Mammary epithelial cell (primary cell): ENCODE measurements around the gene POLR2J.
"Not testable (repeated sequence)": the region's sequence is repeated elsewhere in the genome, so short reads cannot be mapped to it uniquely, and the experiment has no call there.

Experiments
- EZH2 ChIP-seq: IDR thresholded peaks from 2 replicates; pipeline ENCODE4 v1.6.1; 2012; ENCODE audit warnings: low read length, inconsistent platforms, borderline replicate concordance
- TF ChIP-seq, protein P1 (sequence below), 2 donors: IDR thresholded peaks in 1 of 2; conservative IDR thresholded peaks in 1 of 2; 2 replicates each; pipeline ENCODE4 v1.5.1; 2011 to 2012; ENCODE audit warnings: inconsistent platforms in 2 of 2, low read length in 2 of 2, mild to moderate bottlenecking in 2 of 2, control low read depth in 1 of 2, low read depth in 1 of 2; ENCODE audit not compliant: insufficient read depth in 1 of 2; ENCODE audit errors: extremely low read depth in 1 of 2

- TF ChIP-seq, protein P1, sequence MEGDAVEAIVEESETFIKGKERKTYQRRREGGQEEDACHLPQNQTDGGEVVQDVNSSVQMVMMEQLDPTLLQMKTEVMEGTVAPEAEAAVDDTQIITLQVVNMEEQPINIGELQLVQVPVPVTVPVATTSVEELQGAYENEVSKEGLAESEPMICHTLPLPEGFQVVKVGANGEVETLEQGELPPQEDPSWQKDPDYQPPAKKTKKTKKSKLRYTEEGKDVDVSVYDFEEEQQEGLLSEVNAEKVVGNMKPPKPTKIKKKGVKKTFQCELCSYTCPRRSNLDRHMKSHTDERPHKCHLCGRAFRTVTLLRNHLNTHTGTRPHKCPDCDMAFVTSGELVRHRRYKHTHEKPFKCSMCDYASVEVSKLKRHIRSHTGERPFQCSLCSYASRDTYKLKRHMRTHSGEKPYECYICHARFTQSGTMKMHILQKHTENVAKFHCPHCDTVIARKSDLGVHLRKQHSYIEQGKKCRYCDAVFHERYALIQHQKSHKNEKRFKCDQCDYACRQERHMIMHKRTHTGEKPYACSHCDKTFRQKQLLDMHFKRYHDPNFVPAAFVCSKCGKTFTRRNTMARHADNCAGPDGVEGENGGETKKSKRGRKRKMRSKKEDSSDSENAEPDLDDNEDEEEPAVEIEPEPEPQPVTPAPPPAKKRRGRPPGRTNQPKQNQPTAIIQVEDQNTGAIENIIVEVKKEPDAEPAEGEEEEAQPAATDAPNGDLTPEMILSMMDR (conservative IDR thresholded peaks at IDR 0.05 in 1 of 2, IDR thresholded peaks at IDR 0.05 in 1 of 2; ENCODE audit: extremely low read depth in 1 of 2, insufficient read depth in 1 of 2, low read depth in 1 of 2, low read length in 2 of 2), result not testable (repeated sequence)
- TF ChIP-seq EZH2, result not testable (repeated sequence)
Observed at GRCh38 chr7:102494026-102494425, 15.3 kb upstream of the POLR2J start.
